ENCODE data around the gene PPA1.

DNA sequence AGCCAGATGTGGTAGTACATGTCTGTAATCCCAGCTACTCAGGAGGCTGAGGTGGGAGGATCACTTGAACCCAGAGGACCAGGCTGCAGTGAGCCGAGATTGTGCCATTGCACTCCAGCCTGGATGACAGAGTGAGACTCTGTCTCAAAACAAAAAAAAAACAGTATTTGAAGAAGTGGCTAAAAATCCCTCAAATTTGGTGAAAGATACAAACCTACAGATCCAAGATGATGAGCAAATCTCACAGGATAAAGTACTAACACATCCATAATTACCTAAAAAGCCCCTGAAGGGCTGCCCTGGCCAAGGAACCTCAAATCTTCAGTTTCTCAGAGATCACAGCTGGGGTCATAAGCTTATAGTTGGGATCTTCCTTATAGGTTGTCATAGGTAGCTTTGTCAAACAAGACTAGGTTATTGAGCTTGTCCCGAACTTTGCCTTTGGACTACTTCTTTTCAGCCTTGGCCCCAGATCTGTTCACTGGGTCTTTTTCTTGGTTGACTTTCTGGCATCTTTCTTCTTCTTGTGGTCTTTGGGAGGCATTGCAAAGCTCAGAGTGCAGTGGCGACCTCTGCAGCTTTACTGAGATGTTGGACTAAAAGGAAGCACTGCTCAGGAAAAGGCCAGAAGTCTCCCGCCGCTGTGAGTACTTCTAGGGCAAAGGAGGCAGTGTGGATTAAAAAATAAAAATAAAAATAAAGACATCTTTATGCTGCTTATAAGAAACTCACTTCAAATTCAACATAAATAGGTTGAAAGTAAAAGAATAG, 34.3 kb downstream of the PPA1 start:
- TF ChIP-seq, protein P1, sequence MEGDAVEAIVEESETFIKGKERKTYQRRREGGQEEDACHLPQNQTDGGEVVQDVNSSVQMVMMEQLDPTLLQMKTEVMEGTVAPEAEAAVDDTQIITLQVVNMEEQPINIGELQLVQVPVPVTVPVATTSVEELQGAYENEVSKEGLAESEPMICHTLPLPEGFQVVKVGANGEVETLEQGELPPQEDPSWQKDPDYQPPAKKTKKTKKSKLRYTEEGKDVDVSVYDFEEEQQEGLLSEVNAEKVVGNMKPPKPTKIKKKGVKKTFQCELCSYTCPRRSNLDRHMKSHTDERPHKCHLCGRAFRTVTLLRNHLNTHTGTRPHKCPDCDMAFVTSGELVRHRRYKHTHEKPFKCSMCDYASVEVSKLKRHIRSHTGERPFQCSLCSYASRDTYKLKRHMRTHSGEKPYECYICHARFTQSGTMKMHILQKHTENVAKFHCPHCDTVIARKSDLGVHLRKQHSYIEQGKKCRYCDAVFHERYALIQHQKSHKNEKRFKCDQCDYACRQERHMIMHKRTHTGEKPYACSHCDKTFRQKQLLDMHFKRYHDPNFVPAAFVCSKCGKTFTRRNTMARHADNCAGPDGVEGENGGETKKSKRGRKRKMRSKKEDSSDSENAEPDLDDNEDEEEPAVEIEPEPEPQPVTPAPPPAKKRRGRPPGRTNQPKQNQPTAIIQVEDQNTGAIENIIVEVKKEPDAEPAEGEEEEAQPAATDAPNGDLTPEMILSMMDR (optimal IDR thresholded peaks at IDR 0.05 in 1 of 3, IDR thresholded peaks at IDR 0.05 in 1 of 3, conservative IDR thresholded peaks at IDR 0.05 in 1 of 3; ENCODE audit: extremely low read depth in 1 of 3, insufficient read depth in 2 of 3, low read length in 3 of 3) = no peak
- no peak for TF ChIP-seq EZH2 (IDR thresholded peaks at IDR 0.05; ENCODE audit: low read length)

Measured in keratinocyte (primary cell).